Body of pancreas (tissue), 4 donors: Measurements from ENCODE around the gene CYP19A1. TPM values are rescaled to one million over a fixed set of nuclear protein-coding genes. Genes with fewer than 3 reads are reported as not detected.

Source experiments
- ATAC-seq: fragments of 150-250 bp; one replicate; pipeline ENCODE4 v1.9.1; 2016
- DNase-seq, 4 donors: peaks; one replicate each; pipeline ENCODE4 v3.0.0-alpha.2; 2019
- H3K27ac ChIP-seq, 4 donors: fragments of 200-600 bp; sonication (generic); 1 replicate in 3 of 4; 2 replicates in 1 of 4; pipeline versions ENCODE4 v1.5.1 to v1.6.1; 2016 to 2019; ENCODE audit warnings: mild to moderate bottlenecking in 1 of 4, mixed read lengths in 1 of 4, moderate library complexity in 1 of 4
- H3K27me3 ChIP-seq, 2 donors: fragments of 200-600 bp; sonication (generic); one replicate each; pipeline ENCODE4 v1.6.0; 2016; ENCODE audit warnings: mild to moderate bottlenecking in 1 of 2
- H3K36me3 ChIP-seq, 2 donors: fragments of 200-600 bp; sonication (generic); replicated peaks in 1 of 2; 2 replicates each; pipeline ENCODE4 v1.5.1; 2016; ENCODE audit warnings: low read depth in 2 of 2; ENCODE audit not compliant: insufficient read depth in 1 of 2
- H3K4me1 ChIP-seq: fragments of 200-600 bp; sonication (generic); one replicate; pipeline ENCODE4 v1.6.0; 2016
- H3K4me3 ChIP-seq, 2 donors: fragments of 200-600 bp; sonication (generic); 1 replicate in 1 of 2; 2 replicates in 1 of 2; pipeline ENCODE4 v1.5.1; 2016 to 2019
- H3K9me3 ChIP-seq, 3 donors: fragments of 200-600 bp; sonication (generic); 1 replicate in 2 of 3; 2 replicates in 1 of 3; pipeline ENCODE4 v1.5.1; 2016
- CTCF ChIP-seq, 7 experiments: fragments of 450-650 bp in 4 of 7; fragments of 200-600 bp in 3 of 7; sonication (generic) in 3 of 7; IDR thresholded peaks; one replicate each; pipeline ENCODE4 v1.5.1; 2016 to 2019; ENCODE audit warnings: antibody characterized with exemption in 7 of 7
- POLR2A ChIP-seq, 3 donors: fragments of 450-650 bp; IDR thresholded peaks; one replicate each; pipeline ENCODE4 v1.6.1; 2016; ENCODE audit warnings: antibody characterized with exemption in 3 of 3, mild to moderate bottlenecking in 2 of 3
- WGBS, 2 donors: methylation state at CpG; one replicate each; pipeline ENCODE4 v1.1.5; 2017; 5-methylcytosine and 5-hydroxymethylcytosine counted together
- intact Hi-C: fragments of 100-400 bp; cut with DNase I; formaldehyde crosslinking; loops from one replicate; pipeline ENCODE4 v1.15.1; 2023
- total RNA-seq, 2 donors: library from RNA; depleted of rRNA; stranded (reverse); fragments of >200 nt; gene quantifications; one replicate each; pipeline ENCODE4 v1.1.0, GENCODE V29; 2016

Gene CYP19A1
- total RNA-seq, 2 donors from 2014 or later, result 0.26 TPM; not detected in 1

GRCh38 chr15:51203797-51204196, 134.6 kb downstream of the CYP19A1 start:
- ATAC-seq (no peak), DNase-seq (no peak)
- Histone ChIP-seq H3K4me3 (no peak overlapping the region), H3K4me1 (peaks cover 6% of the 10 kb centered on the region), H3K36me3 (no peaks in the 10 kb centered on the region), H3K27me3 (no peaks in the 10 kb centered on the region), H3K27ac (no peak overlapping the region), H3K9me3 (no peaks in the 10 kb centered on the region)
- 57 to 71% methylated on average over 2 of the region's 2 CpGs for WGBS, 2 donors
- TF ChIP-seq POLR2A (IDR thresholded peaks at IDR 0.05) (no peak), CTCF (IDR thresholded peaks at IDR 0.05) (no peak)
- intact Hi-C loops, result no loop called here

- Histone ChIP-seq H3K27me3 (no peaks in the 10 kb centered on the region), H3K4me3 (no peak overlapping the region), H3K27ac (no peak overlapping the region), H3K9me3 (no peaks in the 10 kb centered on the region), H3K36me3 (no peaks in the 10 kb centered on the region), H3K4me1 (peaks cover 6% of the 10 kb centered on the region)
- 68 to 89% methylated on average over 3 of the region's 3 CpGs for WGBS, 2 donors
- DNase-seq (no peak), ATAC-seq (no peak)
- TF ChIP-seq CTCF (IDR thresholded peaks at IDR 0.05) (no peak), POLR2A (IDR thresholded peaks at IDR 0.05) (no peak)
- intact Hi-C loops, result no loop called here
Measured at GRCh38 chr15:51202783-51203182, 135.6 kb downstream of the CYP19A1 start.

GRCh38 chr15:51201581-51201980, 136.8 kb downstream of the CYP19A1 start:
- intact Hi-C loops, result no loop called here
- Histone ChIP-seq H3K27ac (no peak overlapping the region), H3K36me3 (no peaks in the 10 kb centered on the region), H3K4me1 (peaks cover 6% of the 10 kb centered on the region), H3K9me3 (no peaks in the 10 kb centered on the region), H3K27me3 (no peaks in the 10 kb centered on the region), H3K4me3 (no peak overlapping the region)
- TF ChIP-seq POLR2A (IDR thresholded peaks at IDR 0.05) (no peak), CTCF (IDR thresholded peaks at IDR 0.05) (no peak)
- ATAC-seq (no peak), DNase-seq (no peak)
- 79 to 92% methylated on average over 5 of the region's 5 CpGs for WGBS, 2 donors

GRCh38 chr15:51200792-51201191, 137.6 kb downstream of the CYP19A1 start:
- TF ChIP-seq POLR2A (IDR thresholded peaks at IDR 0.05) (no peak), CTCF (IDR thresholded peaks at IDR 0.05) (no peak)
- DNase-seq, result no peak

GRCh38 chr15:51199541-51199940, 138.9 kb downstream of the CYP19A1 start:
- DNase-seq (no peak), ATAC-seq (no peak)
- no peaks in the 10 kb centered on the region for H3K9me3 ChIP-seq
- 83 to 91% methylated on average over 6 of the region's 6 CpGs for WGBS, 2 donors
- H3K4me3 ChIP-seq, result no peak overlapping the region
- H3K27ac ChIP-seq, result no peak overlapping the region
- H3K4me1 ChIP-seq, result no peaks in the 10 kb centered on the region
- no peak for TF ChIP-seq CTCF (IDR thresholded peaks at IDR 0.05)
- no peak for TF ChIP-seq POLR2A (IDR thresholded peaks at IDR 0.05)
- H3K27me3 ChIP-seq, result no peaks in the 10 kb centered on the region
- no peaks in the 10 kb centered on the region for H3K36me3 ChIP-seq
- intact Hi-C loops, result no loop called here

More at GRCh38 chr15:51200792-51201191, 137.6 kb downstream of the CYP19A1 start:
- Histone ChIP-seq H3K4me1 (peaks cover 6% of the 10 kb centered on the region), H3K4me3 (no peak overlapping the region), H3K36me3 (no peaks in the 10 kb centered on the region), H3K27me3 (no peaks in the 10 kb centered on the region), H3K9me3 (no peaks in the 10 kb centered on the region), H3K27ac (no peak overlapping the region)
- 56 to 57% methylated on average over 3 of the region's 3 CpGs for WGBS, 2 donors
- ATAC-seq, result no peak
- intact Hi-C loops, result no loop called here
